H9 (cell line): ENCODE data around the gene CTIF. TPM values are rescaled to one million over a fixed set of nuclear protein-coding genes. Genes with fewer than 3 reads are reported as not detected.

Source experiments
- DNase-seq: peaks from one replicate; pipeline ENCODE4 v3.0.0-alpha.2; 2017
- H2AFZ ChIP-seq: one replicate; pipeline ENCODE4 v1.6.1; 2013; ENCODE audit warnings: mild to moderate bottlenecking, low read length, control low read depth, moderate library complexity
- H2AK5ac ChIP-seq: 2 replicates; pipeline ENCODE4 v1.6.1; 2013; ENCODE audit warnings: low read length, control low read depth, mixed read lengths; ENCODE audit not compliant: insufficient read length
- H2BK120ac ChIP-seq: one replicate; pipeline ENCODE4 v1.6.1; 2013; ENCODE audit warnings: low read depth, mild to moderate bottlenecking, low read length, control low read depth, inconsistent platforms; ENCODE audit not compliant: poor library complexity, severe bottlenecking
- H2BK12ac ChIP-seq: 2 replicates; pipeline ENCODE4 v1.6.1; 2013; ENCODE audit warnings: low read length, control low read depth, mixed read lengths, low read depth; ENCODE audit not compliant: insufficient read length
- H2BK15ac ChIP-seq: 2 replicates; pipeline ENCODE4 v1.6.1; 2013; ENCODE audit warnings: low read depth, low read length, control low read depth
- H2BK20ac ChIP-seq: one replicate; pipeline ENCODE4 v1.6.1; 2013; ENCODE audit warnings: low read depth, mild to moderate bottlenecking, low read length, control low read depth, inconsistent platforms; ENCODE audit not compliant: poor library complexity, severe bottlenecking
- H2BK5ac ChIP-seq: 2 replicates; pipeline ENCODE4 v1.6.1; 2013; ENCODE audit warnings: low read length, control low read depth, mixed read lengths; ENCODE audit not compliant: insufficient read length
- H3K14ac ChIP-seq: 2 replicates; pipeline ENCODE4 v1.6.1; 2013; ENCODE audit warnings: low read length, control low read depth; ENCODE audit not compliant: insufficient read depth
- H3K18ac ChIP-seq: 2 replicates; pipeline ENCODE4 v1.6.1; 2013; ENCODE audit warnings: low read depth, mild to moderate bottlenecking, mixed read lengths, low read length, control low read depth; ENCODE audit not compliant: insufficient read length
- H3K23ac ChIP-seq: 2 replicates; pipeline ENCODE4 v1.6.1; 2013; ENCODE audit warnings: low read length, control low read depth, mixed read lengths, low read depth; ENCODE audit not compliant: insufficient read length
- H3K23me2 ChIP-seq: 2 replicates; pipeline ENCODE4 v1.6.1; 2013; ENCODE audit warnings: low read depth, mild to moderate bottlenecking, mixed read lengths, low read length, control low read depth; ENCODE audit not compliant: insufficient read length, poor library complexity, severe bottlenecking
- H3K27ac ChIP-seq: 2 replicates; pipeline ENCODE4 v1.5.1; 2013; ENCODE audit warnings: low read length, control low read depth, mixed read lengths, low read depth; ENCODE audit not compliant: insufficient read length
- H3K27me3 ChIP-seq: 2 replicates; pipeline ENCODE4 v1.6.1; 2013; ENCODE audit warnings: low read length, control low read depth, inconsistent platforms; ENCODE audit not compliant: insufficient read depth
- H3K4ac ChIP-seq: 2 replicates; pipeline ENCODE4 v1.6.1; 2013; ENCODE audit warnings: low read depth, mild to moderate bottlenecking, control low read depth, inconsistent platforms, low read length, moderate library complexity
- H3K4me1 ChIP-seq: 2 replicates; pipeline ENCODE4 v1.6.1; 2013; ENCODE audit warnings: low read length, control low read depth, inconsistent platforms; ENCODE audit not compliant: insufficient read depth
- H3K4me2 ChIP-seq: 2 replicates; pipeline ENCODE4 v1.6.1; 2013; ENCODE audit warnings: low read length, control low read depth, mixed read lengths; ENCODE audit not compliant: insufficient read length, insufficient read depth
- H3K56ac ChIP-seq: 2 replicates; pipeline ENCODE4 v1.6.1; 2013; ENCODE audit warnings: low read depth, mild to moderate bottlenecking, mixed read lengths, low read length, control low read depth; ENCODE audit not compliant: insufficient read length
- H3K79me1 ChIP-seq: 2 replicates; pipeline ENCODE4 v1.6.1; 2013; ENCODE audit warnings: low read depth, mild to moderate bottlenecking, moderate library complexity, low read length, control low read depth, inconsistent platforms; ENCODE audit not compliant: insufficient read depth, poor library complexity, severe bottlenecking
- H3K79me2 ChIP-seq: 2 replicates; pipeline ENCODE4 v1.6.1; 2013; ENCODE audit warnings: low read length, control low read depth, inconsistent platforms; ENCODE audit not compliant: insufficient read depth
- H3K9ac ChIP-seq: 2 replicates; pipeline ENCODE4 v1.6.1; 2013; ENCODE audit warnings: low read length, control low read depth, mixed read lengths; ENCODE audit not compliant: insufficient read length; ENCODE audit errors: extremely low read depth
- H3K9me3 ChIP-seq: one replicate; pipeline ENCODE4 v1.6.1; 2013; ENCODE audit warnings: low read depth, low read length, inconsistent platforms; ENCODE audit not compliant: control insufficient read depth
- H3T11ph ChIP-seq: one replicate; pipeline ENCODE4 v1.6.1; 2013; ENCODE audit warnings: mild to moderate bottlenecking, low read length, control low read depth, inconsistent platforms
- H4K20me1 ChIP-seq: one replicate; pipeline ENCODE4 v1.6.1; 2013; ENCODE audit not compliant: control insufficient read depth, insufficient read length, insufficient read depth
- H4K5ac ChIP-seq: 2 replicates; pipeline ENCODE4 v1.6.1; 2013; ENCODE audit warnings: low read depth, mild to moderate bottlenecking, mixed read lengths, low read length, control low read depth; ENCODE audit not compliant: insufficient read length
- H4K8ac ChIP-seq: replicated peaks from 2 replicates; pipeline ENCODE4 v1.6.1; 2013; ENCODE audit warnings: low read length, control low read depth, mixed read lengths, low read depth; ENCODE audit not compliant: insufficient read length
- H4K91ac ChIP-seq: 2 replicates; pipeline ENCODE4 v1.6.1; 2013; ENCODE audit warnings: low read depth, mild to moderate bottlenecking, moderate library complexity, mixed read lengths, low read length, control low read depth; ENCODE audit not compliant: insufficient read length
- H3K27ac Mint-ChIP-seq, 3 experiments: 2 replicates in 2 of 3; 3 replicates in 1 of 3; pipeline ENCODE4 v1.8.0; 2020 to 2021; ENCODE audit warnings: mixed read lengths in 3 of 3, mild to moderate bottlenecking in 1 of 3, moderate library complexity in 1 of 3
- H3K27me3 Mint-ChIP-seq: 2 replicates; pipeline ENCODE4 v1.8.0; 2021; ENCODE audit warnings: low read depth, mild to moderate bottlenecking, moderate library complexity, mixed read lengths
- H3K36me3 Mint-ChIP-seq, 3 experiments: 2 replicates in 2 of 3; 3 replicates in 1 of 3; pipeline ENCODE4 v1.8.0; 2020 to 2021; ENCODE audit warnings: low read depth in 3 of 3, mixed read lengths in 3 of 3; ENCODE audit not compliant: insufficient read depth in 1 of 3
- H3K4me1 Mint-ChIP-seq, 2 experiments: 2 replicates each; pipeline ENCODE4 v1.8.0; 2020; ENCODE audit warnings: mixed read lengths in 2 of 2
- H3K4me3 Mint-ChIP-seq, 2 experiments: 2 replicates in 1 of 2; 3 replicates in 1 of 2; pipeline ENCODE4 v1.8.0; 2020 to 2021; ENCODE audit warnings: mild to moderate bottlenecking in 2 of 2, mixed read lengths in 2 of 2, moderate library complexity in 1 of 2
- H3K9me3 Mint-ChIP-seq, 2 experiments: 2 replicates in 1 of 2; 3 replicates in 1 of 2; pipeline ENCODE4 v1.8.0; 2020; ENCODE audit warnings: mild to moderate bottlenecking in 2 of 2, mixed read lengths in 2 of 2, moderate library complexity in 1 of 2
- WGBS: extraction: QIAGEN DNeasy Blood & Tissue Kit; methylation state at CpG from one replicate; pipeline ENCODE4 v1.1.7; 2013; ENCODE audit warnings: missing lambda C conversion rate, low lambda C conversion rate, mixed read lengths; ENCODE audit not compliant: insufficient read length; ENCODE audit errors: extremely low coverage; 5-methylcytosine and 5-hydroxymethylcytosine counted together
- total RNA-seq: library from RNA; stranded (reverse); gene quantifications from 2 replicates; pipeline ENCODE4 v1.2.1, GENCODE V29; 2021
- TF ChIP-seq, protein P1 (sequence below): fragments of 200-600 bp; sonication (generic); conservative IDR thresholded peaks from 3 replicates; pipeline ENCODE4 v1.8.0; 2021; ENCODE audit warnings: antibody characterized with exemption, mild to moderate bottlenecking

Gene CTIF
- total RNA-seq, 1 experiment from 2014 or later: 15.8 TPM

DNA sequence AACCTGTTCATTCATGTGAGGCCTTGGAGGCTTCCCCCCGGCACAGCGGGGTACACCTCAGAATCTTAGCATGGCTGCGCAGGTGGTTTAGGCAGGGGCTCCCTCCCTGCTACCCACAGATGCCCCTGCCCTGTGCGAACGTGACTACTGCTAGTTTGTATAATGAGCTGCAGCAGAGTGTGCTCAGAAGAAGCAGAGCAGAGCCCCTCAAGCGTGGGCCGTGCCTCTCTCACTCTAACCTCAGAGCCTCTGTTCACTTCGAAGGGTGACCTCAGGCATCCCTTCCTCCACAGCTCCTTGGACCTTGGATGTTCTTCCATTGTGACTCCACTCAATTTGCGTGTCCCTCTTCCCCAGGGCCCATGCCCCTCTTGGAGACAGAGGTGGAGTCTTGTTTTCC is 161.6 kb downstream of the CTIF start:
- Mint-ChIP-seq H3K36me3 (no peaks in the 10 kb centered on the region), H3K4me3 (no peak overlapping the region), H3K4me1 (peaks cover 2% of the 10 kb centered on the region in 2 experiments; a peak in 3 of 4 replicates), H3K27ac (no peak overlapping the region), H3K27me3 (no peaks in the 10 kb centered on the region), H3K9me3 (no peaks in the 10 kb centered on the region)
- H3K18ac ChIP-seq: no peak overlapping the region
- no peak overlapping the region for H4K91ac ChIP-seq
- H4K20me1 ChIP-seq: no peaks in the 10 kb centered on the region
- no peak overlapping the region for H2BK5ac ChIP-seq
- no peak overlapping the region for H2BK20ac ChIP-seq
- H3K4me1 ChIP-seq: no peaks in the 10 kb centered on the region
- H2BK12ac ChIP-seq: no peak overlapping the region
- H3K9ac ChIP-seq: no peak overlapping the region
- H2AFZ ChIP-seq: no peak overlapping the region
- no peak overlapping the region for H3K56ac ChIP-seq
- no peak overlapping the region for H3K4me2 ChIP-seq
- H4K5ac ChIP-seq: no peak overlapping the region
- no peak for DNase-seq
- no peak overlapping the region; the same call in 1 of the 2 replicates for H3K14ac ChIP-seq
- no peak overlapping the region for H2BK120ac ChIP-seq
- H3K27me3 ChIP-seq: no peaks in the 10 kb centered on the region
- WGBS: no CpG with 5 or more reads among the region's 9 CpGs
- H3K23ac ChIP-seq: no peak overlapping the region
- no peaks in the 10 kb centered on the region for H3K79me2 ChIP-seq
- H4K8ac ChIP-seq: no peak overlapping the region
- no peak overlapping the region for H3T11ph ChIP-seq
- H3K23me2 ChIP-seq: no peaks in the 10 kb centered on the region
- H3K27ac ChIP-seq: no peak overlapping the region
- H3K4ac ChIP-seq: no peak overlapping the region
- TF ChIP-seq, protein P1, sequence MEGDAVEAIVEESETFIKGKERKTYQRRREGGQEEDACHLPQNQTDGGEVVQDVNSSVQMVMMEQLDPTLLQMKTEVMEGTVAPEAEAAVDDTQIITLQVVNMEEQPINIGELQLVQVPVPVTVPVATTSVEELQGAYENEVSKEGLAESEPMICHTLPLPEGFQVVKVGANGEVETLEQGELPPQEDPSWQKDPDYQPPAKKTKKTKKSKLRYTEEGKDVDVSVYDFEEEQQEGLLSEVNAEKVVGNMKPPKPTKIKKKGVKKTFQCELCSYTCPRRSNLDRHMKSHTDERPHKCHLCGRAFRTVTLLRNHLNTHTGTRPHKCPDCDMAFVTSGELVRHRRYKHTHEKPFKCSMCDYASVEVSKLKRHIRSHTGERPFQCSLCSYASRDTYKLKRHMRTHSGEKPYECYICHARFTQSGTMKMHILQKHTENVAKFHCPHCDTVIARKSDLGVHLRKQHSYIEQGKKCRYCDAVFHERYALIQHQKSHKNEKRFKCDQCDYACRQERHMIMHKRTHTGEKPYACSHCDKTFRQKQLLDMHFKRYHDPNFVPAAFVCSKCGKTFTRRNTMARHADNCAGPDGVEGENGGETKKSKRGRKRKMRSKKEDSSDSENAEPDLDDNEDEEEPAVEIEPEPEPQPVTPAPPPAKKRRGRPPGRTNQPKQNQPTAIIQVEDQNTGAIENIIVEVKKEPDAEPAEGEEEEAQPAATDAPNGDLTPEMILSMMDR: no peak
- no peaks in the 10 kb centered on the region for H3K9me3 ChIP-seq
- H2AK5ac ChIP-seq: no peak overlapping the region
- H3K79me1 ChIP-seq: no peaks in the 10 kb centered on the region
- no peak overlapping the region for H2BK15ac ChIP-seq
